T-cell (primary cell): Measurements from ENCODE around the gene FGF1. TPM values are rescaled to one million over a fixed set of nuclear protein-coding genes. Genes with fewer than 3 reads are reported as not detected.
A peak's percentile ranks its signal among the peaks of the same experiment; 100 is the strongest.

Experiments
- ATAC-seq, 4 experiments: fragments of 200-7000 bp in 3 of 4; fragments of 150-1000 bp in 1 of 4; cut with Tn5 transposase; replicated peaks in 1 of 4; 1 replicate in 3 of 4; 2 replicates in 1 of 4; pipeline ENCODE4 v1.10.0; 2021; ENCODE audit warnings: moderate library complexity in 3 of 4, mild to moderate bottlenecking in 2 of 4, moderate number of reproducible peaks in 1 of 4
- CTCF ChIA-PET, 2 donors: fragments of 300-600 bp; sonication (Branson Sonifier 250); formaldehyde crosslinking; loops; one replicate each; lab custom pipeline; 2022; ENCODE audit warnings: antibody characterized with exemption in 2 of 2; lab: Charles Lee
- POLR2A ChIA-PET, 2 donors: fragments of 300-600 bp; sonication (Branson Sonifier 250); formaldehyde crosslinking; loops; one replicate each; lab custom pipeline; 2022; ENCODE audit warnings: antibody characterized with exemption in 2 of 2; lab: Charles Lee
- DNase-seq, 35 experiments: peaks; one replicate each; pipeline versions ENCODE4 v3.0.0 to v3.0.0-alpha.2; 2013 to 2023
- H3K27ac ChIP-seq: one replicate; pipeline ENCODE4 v1.5.1; 2013; ENCODE audit warnings: low read length
- H3K27me3 ChIP-seq, 2 experiments: replicated peaks in 1 of 2; 1 replicate in 1 of 2; 2 replicates in 1 of 2; pipeline versions ENCODE4 v1.6.1 to v1.7.0; 2013; ENCODE audit warnings: low read length in 1 of 2, mixed read lengths in 1 of 2; ENCODE audit not compliant: control insufficient read depth in 2 of 2, insufficient read depth in 2 of 2; ENCODE audit errors: extremely low read depth in 1 of 2
- H3K36me3 ChIP-seq, 2 donors: 1 replicate in 1 of 2; 2 replicates in 1 of 2; pipeline versions ENCODE4 v1.6.1 to v1.7.0; 2013; ENCODE audit warnings: low read length in 1 of 2; ENCODE audit not compliant: control insufficient read depth in 2 of 2, insufficient read depth in 1 of 2; ENCODE audit errors: extremely low read depth in 1 of 2
- H3K4me1 ChIP-seq, 2 experiments: 1 replicate in 1 of 2; 2 replicates in 1 of 2; pipeline versions ENCODE4 v1.6.1 to v1.7.0; 2013; ENCODE audit warnings: low read length in 2 of 2, mixed read lengths in 1 of 2; ENCODE audit not compliant: insufficient read depth in 2 of 2, control insufficient read depth in 1 of 2; ENCODE audit errors: extremely low read depth in 1 of 2
- H3K4me3 ChIP-seq, 2 donors: 1 replicate in 1 of 2; 2 replicates in 1 of 2; pipeline versions ENCODE4 v1.5.1 to v1.7.0; 2013; ENCODE audit warnings: mild to moderate bottlenecking in 2 of 2, low read length in 1 of 2, moderate library complexity in 1 of 2; ENCODE audit not compliant: control insufficient read depth in 1 of 2; ENCODE audit errors: extremely low read depth in 1 of 2
- H3K9me3 ChIP-seq: 2 replicates; pipeline ENCODE4 v1.7.0; 2013
- H3K27ac Mint-ChIP-seq, 2 donors: one replicate each; pipeline ENCODE4 v1.8.0; 2020 to 2021; ENCODE audit warnings: mild to moderate bottlenecking in 2 of 2, mixed read lengths in 2 of 2
- H3K27me3 Mint-ChIP-seq, 2 donors: one replicate each; pipeline ENCODE4 v1.8.0; 2021 to 2022; ENCODE audit warnings: mixed read lengths in 2 of 2
- H3K36me3 Mint-ChIP-seq: one replicate; pipeline ENCODE4 v1.8.0; 2021; ENCODE audit warnings: mixed read lengths
- H3K4me1 Mint-ChIP-seq, 3 donors: one replicate each; pipeline ENCODE4 v1.8.0; 2020 to 2022; ENCODE audit warnings: mixed read lengths in 3 of 3, mild to moderate bottlenecking in 1 of 3
- H3K4me3 Mint-ChIP-seq, 3 donors: one replicate each; pipeline ENCODE4 v1.8.0; 2020 to 2022; ENCODE audit warnings: mild to moderate bottlenecking in 3 of 3, mixed read lengths in 3 of 3, moderate library complexity in 3 of 3
- H3K9me3 Mint-ChIP-seq, 3 donors: one replicate each; pipeline ENCODE4 v1.8.0; 2020 to 2022; ENCODE audit warnings: mixed read lengths in 3 of 3
- WGBS: methylation state at CpG from one replicate; pipeline ENCODE4 v1.1.5; 2013; ENCODE audit warnings: missing lambda C conversion rate; ENCODE audit not compliant: insufficient coverage; 5-methylcytosine and 5-hydroxymethylcytosine counted together
- total RNA-seq, 35 experiments: library from RNA in 6 of 35; stranded (reverse) in 6 of 35; fragments of 120-200 nt in 1 of 35; gene quantifications; one replicate each; pipeline versions ENCODE4 v1.2.1 to v1.2.4 and lab custom pipeline; 2013 to 2026

The FGF1 gene
- total RNA-seq, 5 donors from 2014 or later (not counting 1 experiment from before 2014, with no cell fraction given), result not detected

GRCh38 chr5:142713121-142713706, 27.3 kb upstream of the FGF1 start:
- peaks cover 10 to 15% (median 10%) of the 10 kb centered on the region in 3 donors for H3K4me1 Mint-ChIP-seq
- Histone ChIP-seq H3K36me3 (no peaks in the 10 kb centered on the region), H3K27ac (no peak overlapping the region), H3K4me1 (peaks cover 0 to 13% of the 10 kb centered on the region in 2 experiments), H3K9me3 (no peaks in the 10 kb centered on the region), H3K27me3 (peaks cover 0 to 4% of the 10 kb centered on the region in 2 experiments), H3K4me3 (peak overlapping the region; percentile 61 to 90)
- CTCF ChIA-PET, result interaction anchor here (0.5 to 4.9 kb wide), 39 partner anchors 9 to 1099 kb away, joined by 3 to 26 read pairs (median 4); partner anchors contain the start of genes ARHGAP26 (in 1 of the 2) and RNF14 (in 1 of the 2)
- POLR2A ChIA-PET, result no interaction called here
- H3K36me3 Mint-ChIP-seq, result peaks cover 3% of the 10 kb centered on the region
- peak; percentile 55 to 94 (median 79) for DNase-seq
- peak; percentile 98 to 99 (median 98) for ATAC-seq
- no peak overlapping the region for H3K27ac Mint-ChIP-seq
- H3K4me3 Mint-ChIP-seq, result peak overlapping the region; percentile 63 to 73 (median 71)
- peaks cover 4 to 7% of the 10 kb centered on the region in 2 donors for H3K27me3 Mint-ChIP-seq
- 3% methylated on average over 28 of the region's 29 CpGs for WGBS
- H3K9me3 Mint-ChIP-seq, result peaks cover 0 to 3% (median 0%) of the 10 kb centered on the region in 3 donors

GRCh38 chr5:142703153-142703552, 17.3 kb upstream of the FGF1 start:
- H3K27me3 Mint-ChIP-seq, result peaks cover 8 to 11% of the 10 kb centered on the region in 2 donors
- no peaks in the 10 kb centered on the region for H3K4me1 Mint-ChIP-seq
- ChIA-PET CTCF (interaction anchor here (0.6 to 1.1 kb wide), 4 partner anchors 10 to 558 kb away, joined by 3 read pairs; no protein-coding TSS in a partner anchor), POLR2A (no interaction called here)
- no peaks in the 10 kb centered on the region for H3K4me1 ChIP-seq
- no peak for ATAC-seq
- no CpG with 5 or more reads among the region's 3 CpGs for WGBS
- H3K9me3 Mint-ChIP-seq, result no peaks in the 10 kb centered on the region
- H3K27ac ChIP-seq, result no peak overlapping the region
- H3K9me3 ChIP-seq, result no peaks in the 10 kb centered on the region
- H3K4me3 Mint-ChIP-seq, result no peak overlapping the region
- no peak overlapping the region for H3K27ac Mint-ChIP-seq
- no peaks in the 10 kb centered on the region for H3K36me3 Mint-ChIP-seq
- H3K4me3 ChIP-seq, result no peak overlapping the region
- DNase-seq, result no peak
- no peaks in the 10 kb centered on the region for H3K36me3 ChIP-seq
- H3K27me3 ChIP-seq, result peaks cover 0 to 7% of the 10 kb centered on the region in 2 experiments

GRCh38 chr5:142701673-142702311, 15.9 kb upstream of the FGF1 start:
- no peaks in the 10 kb centered on the region for H3K36me3 ChIP-seq
- ATAC-seq (no peak), DNase-seq (no peak)
- H3K4me3 Mint-ChIP-seq, result no peak overlapping the region
- peaks cover 0 to 7% of the 10 kb centered on the region in 2 experiments for H3K27me3 ChIP-seq
- H3K36me3 Mint-ChIP-seq, result no peaks in the 10 kb centered on the region
- peaks cover 0 to 2% (median 0%) of the 10 kb centered on the region in 3 donors for H3K4me1 Mint-ChIP-seq
- no peaks in the 10 kb centered on the region for H3K9me3 ChIP-seq
- ChIA-PET POLR2A (interaction anchor here in 1 of 2 donors (0.7 kb wide), 1 partner anchor 40 kb away, joined by 5 read pairs; no protein-coding TSS in a partner anchor), CTCF (interaction anchor here (0.7 to 1.5 kb wide), 4 partner anchors 12 to 400 kb away, joined by 3 to 5 read pairs (median 3); no protein-coding TSS in a partner anchor)
- H3K27me3 Mint-ChIP-seq, result peaks cover 8 to 9% of the 10 kb centered on the region in 2 donors
- 91% methylated on average over 3 of the region's 3 CpGs for WGBS
- peaks cover 0 to 2% of the 10 kb centered on the region in 2 experiments for H3K4me1 ChIP-seq
- no peak overlapping the region for H3K4me3 ChIP-seq
- no peaks in the 10 kb centered on the region for H3K9me3 Mint-ChIP-seq
- no peak overlapping the region for H3K27ac ChIP-seq
- no peak overlapping the region for H3K27ac Mint-ChIP-seq

GRCh38 chr5:142700566-142700965, 14.7 kb upstream of the FGF1 start:
- ChIA-PET POLR2A (no interaction called here), CTCF (interaction anchor here in 1 of 2 donors (0.5 to 1.5 kb wide), 2 partner anchors 13 to 43 kb away, joined by 3 to 4 read pairs; no protein-coding TSS in a partner anchor)
- no peaks in the 10 kb centered on the region for H3K9me3 Mint-ChIP-seq
- Histone ChIP-seq H3K4me3 (no peak overlapping the region), H3K36me3 (no peaks in the 10 kb centered on the region), H3K27me3 (no peaks in the 10 kb centered on the region), H3K27ac (no peak overlapping the region), H3K9me3 (no peaks in the 10 kb centered on the region), H3K4me1 (peaks cover 0 to 2% of the 10 kb centered on the region in 2 experiments)
- no peak overlapping the region for H3K4me3 Mint-ChIP-seq
- ATAC-seq, result no peak
- H3K4me1 Mint-ChIP-seq, result peaks cover 0 to 2% (median 0%) of the 10 kb centered on the region in 3 donors
- H3K27me3 Mint-ChIP-seq, result peaks cover 7% of the 10 kb centered on the region in 2 donors
- no peak overlapping the region for H3K27ac Mint-ChIP-seq
- H3K36me3 Mint-ChIP-seq, result no peaks in the 10 kb centered on the region
- no peak for DNase-seq
- 75% methylated on average over 2 of the region's 7 CpGs for WGBS

GRCh38 chr5:142699184-142699720, 13.4 kb upstream of the FGF1 start:
- Mint-ChIP-seq H3K36me3 (no peaks in the 10 kb centered on the region), H3K4me1 (peaks cover 0 to 2% (median 0%) of the 10 kb centered on the region in 3 donors), H3K9me3 (no peaks in the 10 kb centered on the region), H3K4me3 (no peak overlapping the region), H3K27ac (no peak overlapping the region), H3K27me3 (peaks cover 1 to 3% of the 10 kb centered on the region in 2 donors)
- 4% methylated on average over 3 of the region's 3 CpGs for WGBS
- ATAC-seq (peak; percentile 77 to 84 (median 81)), DNase-seq (peak; percentile 33 to 83 (median 66))
- Histone ChIP-seq H3K27me3 (no peaks in the 10 kb centered on the region), H3K36me3 (no peaks in the 10 kb centered on the region), H3K27ac (no peak overlapping the region), H3K9me3 (no peaks in the 10 kb centered on the region), H3K4me3 (no peak overlapping the region), H3K4me1 (peaks cover 0 to 2% of the 10 kb centered on the region in 2 experiments)
- ChIA-PET POLR2A (interaction anchor here in 1 of 2 donors (0.5 kb wide), 1 partner anchor 372 kb away, joined by 3 read pairs; no protein-coding TSS in a partner anchor), CTCF (interaction anchor here (0.5 to 1.6 kb wide), 12 partner anchors 14 to 992 kb away, joined by 3 to 9 read pairs (median 3); no protein-coding TSS in a partner anchor)
